HS-5 (cell line): ENCODE measurements around the gene D2HGDH.
"Not testable (repeated sequence)": the region's sequence is repeated elsewhere in the genome, so short reads cannot be mapped to it uniquely, and the experiment has no call there.

Experiments
- DNase-seq: peaks from one replicate; pipeline ENCODE4 v3.0.0-alpha.2; 2012; ENCODE audit warnings: low read depth

D2HGDH gene

GRCh38 chr2:241748468-241749256, 14.2 kb downstream of the D2HGDH start:
- no peak for DNase-seq

GRCh38 chr2:241750076-241750840, 15.8 kb downstream of the D2HGDH start:
- DNase-seq, result no peak

GRCh38 chr2:241751152-241751551, 16.7 kb downstream of the D2HGDH start:
- DNase-seq, result no peak

- DNase-seq, result no peak
Measured at GRCh38 chr2:241751776-241752175, 17.3 kb downstream of the D2HGDH start.

- no peak for DNase-seq
Measured at GRCh38 chr2:241752253-241752652, 17.8 kb downstream of the D2HGDH start.

- no peak for DNase-seq
Measured at GRCh38 chr2:241752689-241753276, 18.4 kb downstream of the D2HGDH start.

GRCh38 chr2:241753493-241753892, 19.1 kb downstream of the D2HGDH start:
- no peak for DNase-seq

GRCh38 chr2:241754042-241754441, 19.6 kb downstream of the D2HGDH start:
- DNase-seq, result no peak

- DNase-seq, result no peak
Measured at GRCh38 chr2:241755166-241755565, 20.7 kb downstream of the D2HGDH start.

GRCh38 chr2:241755777-241756176, 21.3 kb downstream of the D2HGDH start:
- no peak for DNase-seq

- no peak for DNase-seq
Measured at GRCh38 chr2:241759067-241759807, 24.8 kb downstream of the D2HGDH start.

GRCh38 chr2:241759893-241760292, 25.5 kb downstream of the D2HGDH start:
- not testable (repeated sequence) for DNase-seq

GRCh38 chr2:241760301-241760771, 25.9 kb downstream of the D2HGDH start:
- DNase-seq, result no peak

- DNase-seq, result no peak
Measured at GRCh38 chr2:241762321-241762932, 28.0 kb downstream of the D2HGDH start.

- DNase-seq, result no peak
Measured at GRCh38 chr2:241762933-241763369, 28.5 kb downstream of the D2HGDH start.

- no peak for DNase-seq
Measured at GRCh38 chr2:241763551-241764274, 29.3 kb downstream of the D2HGDH start.

GRCh38 chr2:241764275-241765241, 30.1 kb downstream of the D2HGDH start:
- no peak for DNase-seq

- DNase-seq, result no peak
Measured at GRCh38 chr2:241767464-241768250, 33.2 kb downstream of the D2HGDH start.

- DNase-seq, result no peak
Measured at GRCh38 chr2:241768251-241768711, 33.9 kb downstream of the D2HGDH start.
